GM23248 (cell line): Measurements from ENCODE around the gene BBLN. TPM values are rescaled to one million over a fixed set of nuclear protein-coding genes. Genes with fewer than 3 reads are reported as not detected.
A peak's percentile ranks its signal among the peaks of the same experiment; 100 is the strongest.

ENCODE experiments used
- DNase-seq: peaks from one replicate; pipeline ENCODE4 v3.0.0-alpha.2; 2015
- H2AFZ ChIP-seq: fragments of 200-600 bp; sonication (generic); 2 replicates; pipeline ENCODE4 v1.6.1; 2016; ENCODE audit warnings: antibody characterized with exemption
- H3F3A ChIP-seq: fragments of 200-600 bp; sonication (generic); 2 replicates; pipeline ENCODE4 v1.6.1; 2016; ENCODE audit warnings: mild to moderate bottlenecking, antibody characterized with exemption, mixed run types; ENCODE audit not compliant: insufficient read depth
- H3K27ac ChIP-seq: fragments of 200-600 bp; sonication (generic); 2 replicates; pipeline ENCODE4 v1.5.1; 2016; ENCODE audit warnings: mild to moderate bottlenecking
- H3K27me3 ChIP-seq: fragments of 200-600 bp; sonication (generic); replicated peaks from 2 replicates; pipeline ENCODE4 v1.6.1; 2016; ENCODE audit warnings: mild to moderate bottlenecking; ENCODE audit not compliant: insufficient read depth
- H3K36me3 ChIP-seq: fragments of 200-600 bp; sonication (generic); 2 replicates; pipeline ENCODE4 v1.6.1; 2016; ENCODE audit warnings: low read depth, mild to moderate bottlenecking
- H3K4me1 ChIP-seq: fragments of 200-600 bp; sonication (generic); 2 replicates; pipeline ENCODE4 v1.6.1; 2016; ENCODE audit warnings: mild to moderate bottlenecking; ENCODE audit not compliant: insufficient read depth
- H3K4me2 ChIP-seq: fragments of 200-600 bp; sonication (generic); one replicate; pipeline ENCODE4 v1.6.1; 2016; ENCODE audit warnings: mild to moderate bottlenecking; ENCODE audit not compliant: unreplicated experiment
- H3K4me3 ChIP-seq: fragments of 200-600 bp; sonication (generic); 2 replicates; pipeline ENCODE4 v1.5.1; 2016; ENCODE audit warnings: mild to moderate bottlenecking
- H3K79me2 ChIP-seq: fragments of 200-600 bp; sonication (generic); 2 replicates; pipeline ENCODE4 v1.6.1; 2016; ENCODE audit warnings: mild to moderate bottlenecking; ENCODE audit not compliant: insufficient read depth
- H3K9ac ChIP-seq: fragments of 200-600 bp; sonication (generic); 2 replicates; pipeline ENCODE4 v1.6.1; 2016; ENCODE audit warnings: mild to moderate bottlenecking
- H3K9me2 ChIP-seq: fragments of 200-600 bp; sonication (generic); 2 replicates; pipeline ENCODE4 v1.6.1; 2016; ENCODE audit warnings: mixed run types, mild to moderate bottlenecking, moderate library complexity; ENCODE audit not compliant: insufficient read depth
- H3K9me3 ChIP-seq: fragments of 200-600 bp; sonication (generic); one replicate; pipeline ENCODE4 v1.6.1; 2017; ENCODE audit warnings: low read depth
- H4K20me1 ChIP-seq: fragments of 200-600 bp; sonication (generic); 2 replicates; pipeline ENCODE4 v1.6.0; 2016; ENCODE audit not compliant: insufficient read depth
- EZH2 ChIP-seq: fragments of 200-600 bp; sonication (generic); IDR thresholded peaks from 2 replicates; pipeline ENCODE4 v1.6.1; 2018; ENCODE audit warnings: antibody characterized with exemption, mild to moderate bottlenecking; ENCODE audit not compliant: insufficient read depth, poor library complexity, severe bottlenecking
- EZH2phosphoT487 ChIP-seq: fragments of 200-600 bp; sonication (generic); IDR thresholded peaks from 2 replicates; pipeline ENCODE4 v1.6.1; 2018; ENCODE audit warnings: antibody characterized with exemption, moderate library complexity, mild to moderate bottlenecking, low read depth; ENCODE audit not compliant: insufficient read depth
- WGBS, 2 experiments: methylation state at CpG; one replicate each; pipeline ENCODE4 v1.1.6; 2015 to 2017; ENCODE audit warnings: low lambda C conversion rate in 2 of 2, low coverage in 1 of 2; ENCODE audit errors: missing lambda C conversion rate in 2 of 2; 5-methylcytosine and 5-hydroxymethylcytosine counted together
- in situ Hi-C: fragments of 300-500 bp; cut with MboI; formaldehyde crosslinking; loops from 2 replicates; pipeline ENCODE4 v1.15.0; 2020
- polyA plus RNA-seq: library from polyadenylated mRNA; unstranded; fragments of >200 nt; fragmentation: Nextera tagmentation; extraction: Ambion mirVana; gene quantifications from 2 replicates; pipeline ENCODE4 v1.2.1, GENCODE V29; 2016
- total RNA-seq: library from RNA; depleted of rRNA; stranded (reverse); fragments of >200 nt; shearing (Covaris generic); gene quantifications from 2 replicates; pipeline ENCODE4 v1.2.3, GENCODE V29; 2014

Gene BBLN
- total and polyA plus RNA-seq, 2 experiments from 2014 or later: 137 to 315 TPM

DNA sequence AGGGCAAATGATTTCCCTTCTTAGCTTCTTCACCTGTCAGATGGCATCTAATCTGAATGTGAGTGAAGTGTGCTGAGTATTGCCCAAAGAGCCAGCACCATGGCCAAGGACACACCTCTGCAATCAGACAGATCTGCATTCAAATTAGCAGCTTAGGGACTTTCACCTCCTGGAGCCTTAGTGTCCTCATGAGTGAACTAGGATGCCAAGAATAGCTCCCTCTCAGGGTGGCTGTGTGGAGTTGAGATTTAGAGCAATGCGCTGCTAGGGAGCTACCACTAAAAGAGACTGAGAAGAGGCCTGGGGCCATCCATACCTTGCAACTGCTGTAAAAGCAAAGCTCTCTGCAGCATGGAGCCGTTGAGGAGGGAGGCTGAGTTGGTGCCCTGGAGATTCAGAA is 29.9 kb downstream of the BBLN start:
- peak overlapping the region; percentile 89 for H3K4me2 ChIP-seq
- no peaks in the 10 kb centered on the region for H4K20me1 ChIP-seq
- peaks cover 8% of the 10 kb centered on the region for H3K4me1 ChIP-seq
- no peak overlapping the region for H2AFZ ChIP-seq
- peak overlapping the region; percentile 82 for H3K4me3 ChIP-seq
- peaks cover 5% of the 10 kb centered on the region; the same call in 1 of the 2 replicates for H3K36me3 ChIP-seq
- H3K9me3 ChIP-seq: no peaks in the 10 kb centered on the region
- no peaks in the 10 kb centered on the region for H3K27me3 ChIP-seq
- H3K9ac ChIP-seq: peak overlapping the region; percentile 98
- H3F3A ChIP-seq: peaks cover 9% of the 10 kb centered on the region; the same call in 1 of the 2 replicates
- no peak for DNase-seq
- 86 to 88% methylated on average over 2 of the region's 2 CpGs for WGBS, 2 experiments
- TF ChIP-seq EZH2: no peak
- peaks cover 41% of the 10 kb centered on the region for H3K79me2 ChIP-seq
- in situ Hi-C loops: no loop called here
- H3K27ac ChIP-seq: no peak overlapping the region
- H3K9me2 ChIP-seq: no peaks in the 10 kb centered on the region

DNA sequence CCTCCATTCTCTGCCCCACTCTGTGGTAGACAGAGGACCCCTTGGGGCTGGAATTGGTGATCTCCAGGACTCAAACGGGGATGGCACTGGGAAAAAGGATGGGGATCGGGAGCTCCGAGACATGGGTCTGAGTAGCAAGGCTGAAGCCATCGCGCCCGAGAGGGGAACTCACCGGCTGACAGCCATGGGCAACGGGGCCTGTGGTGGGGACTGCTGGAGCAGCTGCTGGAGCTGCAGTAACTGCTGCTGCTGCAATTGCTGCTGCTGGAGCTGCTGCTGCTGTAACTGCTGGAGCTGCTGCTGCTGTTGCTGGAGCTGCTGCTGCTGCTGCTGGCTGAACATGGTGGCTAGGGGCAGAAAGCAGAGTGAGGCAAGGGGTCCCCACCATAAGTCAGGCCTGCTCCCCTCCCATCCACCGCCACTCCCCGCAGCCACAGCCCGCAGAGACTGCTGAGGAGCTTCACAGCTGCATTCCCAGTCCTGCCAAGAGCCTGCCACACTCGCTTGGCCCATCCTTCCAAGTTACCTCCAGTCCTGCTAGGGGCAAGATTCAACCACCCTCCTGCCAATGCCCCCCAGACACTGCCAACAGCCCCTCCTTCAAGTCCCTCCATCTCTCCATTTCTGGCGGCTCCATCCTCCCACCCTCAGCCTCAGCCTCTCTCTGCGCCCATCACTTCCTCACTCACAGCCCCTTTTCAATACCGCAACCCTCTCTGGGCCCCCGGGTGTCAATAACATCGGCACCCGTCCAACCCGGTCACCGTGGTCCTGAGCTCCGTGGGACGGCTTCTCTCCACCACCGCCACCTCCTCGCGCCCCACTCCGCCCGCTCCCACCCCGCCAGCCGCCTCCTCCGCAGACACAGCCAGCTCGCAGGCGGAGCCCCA is 30.7 kb downstream of the BBLN start:
- H2AFZ ChIP-seq: peak overlapping the region; percentile 90
- H3K4me1 ChIP-seq: peaks cover 8% of the 10 kb centered on the region
- H3K4me3 ChIP-seq: peak overlapping the region; percentile 82
- H3K9ac ChIP-seq: peak overlapping the region; percentile 98
- no peaks in the 10 kb centered on the region for H3K27me3 ChIP-seq
- H3K27ac ChIP-seq: peak overlapping the region; percentile 40
- H3K79me2 ChIP-seq: peaks cover 41% of the 10 kb centered on the region
- peak; percentile 39 for DNase-seq
- no peaks in the 10 kb centered on the region for H3K9me3 ChIP-seq
- H3K9me2 ChIP-seq: no peaks in the 10 kb centered on the region
- peaks cover 9% of the 10 kb centered on the region; the same call in 1 of the 2 replicates for H3F3A ChIP-seq
- 10 to 13% methylated on average over 17 to 32 of the region's 32 CpGs for WGBS, 2 experiments
- in situ Hi-C loops: no loop called here
- peak overlapping the region; percentile 89 for H3K4me2 ChIP-seq
- H3K36me3 ChIP-seq: peaks cover 5% of the 10 kb centered on the region; the same call in 1 of the 2 replicates
- TF ChIP-seq EZH2phosphoT487 (no peak), EZH2 (no peak)
- H4K20me1 ChIP-seq: no peaks in the 10 kb centered on the region

DNA sequence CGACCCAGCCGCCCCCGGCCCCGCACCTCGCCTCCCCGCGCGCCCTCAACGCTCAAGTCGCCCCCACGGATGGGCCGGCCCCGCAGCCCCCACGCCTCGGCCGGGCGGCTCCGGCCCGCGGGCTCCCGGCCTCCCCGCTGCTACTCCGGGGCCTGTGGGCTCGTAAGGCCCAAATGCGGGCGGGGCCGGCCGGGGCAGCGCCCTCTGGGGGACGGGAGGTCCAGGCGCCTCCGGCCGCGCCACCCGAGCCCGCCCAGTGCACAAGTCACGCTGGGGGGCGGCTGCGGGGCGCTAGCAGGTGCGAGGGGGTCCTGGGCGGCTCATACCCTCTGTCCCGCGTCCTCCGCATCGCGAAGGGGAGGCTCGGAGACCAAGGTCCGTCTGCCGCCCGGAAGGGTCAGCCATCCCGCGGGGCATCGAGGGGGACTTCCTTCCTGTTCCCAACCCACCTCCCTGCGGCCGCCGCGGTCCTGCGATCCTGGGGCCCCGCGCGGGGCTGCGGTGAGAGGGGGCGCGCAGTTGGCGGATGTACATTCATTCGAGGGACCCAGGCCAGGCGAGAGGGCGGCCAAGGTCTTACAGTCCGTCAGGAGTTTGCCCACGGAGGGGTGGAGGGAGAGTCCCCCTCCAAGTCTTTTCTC is 31.5 kb downstream of the BBLN start, which contains the start of gene CIZ1:
Gene CIZ1, minus strand, starts transcription at position 167 of the 641 bp plus-strand sequence. CDS start 715 bp downstream, outside the sequence.
- peaks cover 8% of the 10 kb centered on the region for H3K4me1 ChIP-seq
- peak; percentile 90 for DNase-seq
- in situ Hi-C loops: no loop called here
- peaks cover 5% of the 10 kb centered on the region; the same call in 1 of the 2 replicates for H3K36me3 ChIP-seq
- peaks cover 40% of the 10 kb centered on the region for H3K79me2 ChIP-seq
- no peaks in the 10 kb centered on the region for H3K27me3 ChIP-seq
- peak within 1 kb of the TSS; percentile 67 for H3K27ac ChIP-seq
- TF ChIP-seq EZH2 (no peak), EZH2phosphoT487 (no peak)
- H3K4me3 ChIP-seq: peak within 1 kb of the TSS; percentile 82
- no peaks in the 10 kb centered on the region for H4K20me1 ChIP-seq
- H3K9ac ChIP-seq: peak within 1 kb of the TSS; percentile 98
- peaks cover 9% of the 10 kb centered on the region; the same call in 1 of the 2 replicates for H3F3A ChIP-seq
- H3K9me2 ChIP-seq: no peaks in the 10 kb centered on the region
- 0 to 1% methylated on average over 29 to 52 of the region's 71 CpGs for WGBS, 2 experiments
- peak within 1 kb of the TSS; percentile 89 for H3K4me2 ChIP-seq
- no peaks in the 10 kb centered on the region for H3K9me3 ChIP-seq
- H2AFZ ChIP-seq: peak within 1 kb of the TSS; percentile 90

DNA sequence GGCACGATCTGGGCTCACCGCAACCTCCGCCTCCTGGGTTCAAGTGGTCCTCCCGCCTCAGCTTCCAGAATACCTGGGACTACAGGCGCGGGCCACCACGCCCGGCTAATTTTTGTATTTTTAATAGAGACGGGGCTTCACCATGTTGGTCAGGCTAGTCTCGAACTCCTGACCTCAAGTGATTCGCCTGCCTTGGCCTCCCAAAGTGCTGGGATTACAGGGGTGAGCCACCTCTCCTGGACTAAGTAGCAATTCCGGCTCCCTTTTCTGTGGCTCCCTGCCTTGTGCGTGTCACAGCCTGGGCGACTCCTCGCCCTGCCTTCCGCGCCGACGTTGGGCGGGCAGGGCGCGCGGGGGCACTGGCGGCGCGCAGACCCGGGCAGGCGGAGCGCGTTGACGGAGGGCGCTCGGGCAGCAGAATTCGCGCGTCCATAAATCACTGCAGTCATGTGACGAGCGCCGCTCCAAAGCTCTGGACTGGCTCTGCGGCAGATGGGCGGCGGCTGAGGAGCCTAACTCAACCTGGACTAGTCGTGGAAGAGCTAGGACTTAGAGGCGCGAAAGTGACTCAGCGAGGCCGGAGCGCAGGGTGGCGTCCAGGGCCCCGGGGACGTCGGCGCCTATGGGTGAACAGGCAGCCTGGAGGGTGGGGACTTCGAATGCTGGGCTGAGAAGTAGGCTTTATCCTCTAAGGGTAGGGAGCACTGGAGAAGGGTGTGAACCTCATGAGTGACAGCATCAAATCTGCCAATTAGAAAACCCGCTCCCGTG is 32.7 kb downstream of the BBLN start:
- peak overlapping the region; percentile 82 for H3K4me3 ChIP-seq
- in situ Hi-C loops: no loop called here

More for the DNA sequence above, 32.7 kb downstream of the BBLN start:
- H3F3A ChIP-seq: peaks cover 9% of the 10 kb centered on the region; the same call in 1 of the 2 replicates
- peaks cover 5% of the 10 kb centered on the region; the same call in 1 of the 2 replicates for H3K36me3 ChIP-seq
- H4K20me1 ChIP-seq: no peaks in the 10 kb centered on the region
- H3K9ac ChIP-seq: peak overlapping the region; percentile 98
- H3K27me3 ChIP-seq: no peaks in the 10 kb centered on the region
- H3K4me2 ChIP-seq: peak overlapping the region; percentile 89
- no peak for TF ChIP-seq EZH2
- no peak for TF ChIP-seq EZH2phosphoT487
- H3K9me2 ChIP-seq: no peaks in the 10 kb centered on the region
- peak; percentile 94 for DNase-seq
- WGBS, 2 experiments: 10 to 11% methylated on average over 44 to 48 of the region's 56 CpGs
- peak overlapping the region; percentile 90 for H2AFZ ChIP-seq
- peaks cover 8% of the 10 kb centered on the region for H3K4me1 ChIP-seq
- H3K27ac ChIP-seq: peak overlapping the region; percentile 67
- no peaks in the 10 kb centered on the region for H3K9me3 ChIP-seq
- H3K79me2 ChIP-seq: peaks cover 32% of the 10 kb centered on the region
